Transverse colon (tissue), 4 donors: ENCODE data around the gene VAV2. TPM values are rescaled to one million over a fixed set of nuclear protein-coding genes. Genes with fewer than 3 reads are reported as not detected.

Experiments
- DNase-seq: peaks from one replicate; pipeline ENCODE4 v3.0.0-alpha.2; 2019
- H3K27ac ChIP-seq, 4 donors: fragments of 200-600 bp; sonication (generic); 2 replicates each; pipeline ENCODE4 v1.5.1; 2016 to 2018; ENCODE audit warnings: inconsistent platforms in 4 of 4
- H3K27me3 ChIP-seq: fragments of 200-600 bp; sonication (generic); 2 replicates; pipeline ENCODE4 v1.5.1; 2017; ENCODE audit warnings: inconsistent platforms
- H3K36me3 ChIP-seq, 4 donors: fragments of 200-600 bp; sonication (generic); 2 replicates each; pipeline ENCODE4 v1.5.1; 2017 to 2019; ENCODE audit warnings: inconsistent platforms in 4 of 4
- H3K4me1 ChIP-seq, 4 donors: fragments of 200-600 bp; sonication (generic); 2 replicates each; pipeline ENCODE4 v1.5.1; 2017 to 2020; ENCODE audit warnings: inconsistent platforms in 4 of 4
- H3K4me3 ChIP-seq, 4 donors: fragments of 200-600 bp; sonication (generic); 1 replicate in 1 of 4; 2 replicates in 3 of 4; pipeline versions ENCODE4 v1.5.1 to v1.6.1; 2017 to 2019; ENCODE audit warnings: inconsistent platforms in 4 of 4
- H3K9me3 ChIP-seq, 2 donors: fragments of 200-600 bp; sonication (generic); 2 replicates each; pipeline ENCODE4 v1.5.1; 2017 to 2019; ENCODE audit warnings: inconsistent platforms in 2 of 2
- EP300 ChIP-seq: sonication (generic); formaldehyde crosslinking; IDR thresholded peaks from one replicate; pipeline ENCODE4 v1.6.1; 2017; ENCODE audit warnings: antibody characterized with exemption, low read depth
- POLR2A ChIP-seq: fragments of 450-650 bp; IDR thresholded peaks from one replicate; pipeline ENCODE4 v1.6.1; 2016; ENCODE audit warnings: antibody characterized with exemption, mild to moderate bottlenecking, moderate library complexity
- POLR2AphosphoS5 ChIP-seq, 3 donors: sonication (generic); formaldehyde crosslinking; IDR thresholded peaks; one replicate each; pipeline ENCODE4 v1.6.1; 2016; ENCODE audit warnings: antibody characterized with exemption in 3 of 3
- WGBS, 2 donors: methylation state at CpG; one replicate each; pipeline ENCODE4 v1.1.5; 2018; ENCODE audit warnings: low coverage in 1 of 2; 5-methylcytosine and 5-hydroxymethylcytosine counted together
- in situ Hi-C, 4 donors: fragments of 200-750 bp; cut with MboI; loops; one replicate each; pipeline versions ENCODE4 v1.15.0 to v1.15.1; 2017; ENCODE audit warnings: low sequenced_read_pairs in 3 of 4, low pct_ligation_motif_present in 1 of 4, low pct_unique_long_range_greater_than_20kb in 1 of 4
- intact Hi-C: fragments of 100-400 bp; cut with DNase I; formaldehyde crosslinking; loops from one replicate; pipeline ENCODE4 v1.15.1; 2023; ENCODE audit warnings: low total_unique reads
- total RNA-seq, 4 donors: library from RNA; depleted of rRNA; stranded (reverse); fragments of >200 nt; gene quantifications; one replicate each; pipeline ENCODE4 v1.1.0, GENCODE V29; 2016
- TF ChIP-seq, protein P1 (sequence below), 5 experiments: fragments of 200-600 bp in 3 of 5; fragments of 450-650 bp in 2 of 5; sonication (generic) in 3 of 5; IDR thresholded peaks; 1 replicate in 2 of 5; 2 replicates in 3 of 5; pipeline ENCODE4 v1.5.1; 2016 to 2017; ENCODE audit warnings: antibody characterized with exemption in 5 of 5, inconsistent platforms in 3 of 5, mild to moderate bottlenecking in 2 of 5, moderate library complexity in 1 of 5

The VAV2 gene
- total RNA-seq, 4 donors from 2014 or later = 8.2 to 52.4 (median 24.5) TPM

- TF ChIP-seq, protein P1, sequence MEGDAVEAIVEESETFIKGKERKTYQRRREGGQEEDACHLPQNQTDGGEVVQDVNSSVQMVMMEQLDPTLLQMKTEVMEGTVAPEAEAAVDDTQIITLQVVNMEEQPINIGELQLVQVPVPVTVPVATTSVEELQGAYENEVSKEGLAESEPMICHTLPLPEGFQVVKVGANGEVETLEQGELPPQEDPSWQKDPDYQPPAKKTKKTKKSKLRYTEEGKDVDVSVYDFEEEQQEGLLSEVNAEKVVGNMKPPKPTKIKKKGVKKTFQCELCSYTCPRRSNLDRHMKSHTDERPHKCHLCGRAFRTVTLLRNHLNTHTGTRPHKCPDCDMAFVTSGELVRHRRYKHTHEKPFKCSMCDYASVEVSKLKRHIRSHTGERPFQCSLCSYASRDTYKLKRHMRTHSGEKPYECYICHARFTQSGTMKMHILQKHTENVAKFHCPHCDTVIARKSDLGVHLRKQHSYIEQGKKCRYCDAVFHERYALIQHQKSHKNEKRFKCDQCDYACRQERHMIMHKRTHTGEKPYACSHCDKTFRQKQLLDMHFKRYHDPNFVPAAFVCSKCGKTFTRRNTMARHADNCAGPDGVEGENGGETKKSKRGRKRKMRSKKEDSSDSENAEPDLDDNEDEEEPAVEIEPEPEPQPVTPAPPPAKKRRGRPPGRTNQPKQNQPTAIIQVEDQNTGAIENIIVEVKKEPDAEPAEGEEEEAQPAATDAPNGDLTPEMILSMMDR (IDR thresholded peaks at IDR 0.05) = no peak
- TF ChIP-seq EP300 (no peak), POLR2A (no peak), POLR2AphosphoS5 (IDR thresholded peaks at IDR 0.05) (no peak)
- intact Hi-C loops (no loop called here), in situ Hi-C loops (no loop called here)
- no peaks in the 10 kb centered on the region for H3K9me3 ChIP-seq
- H3K4me1 ChIP-seq = peaks cover 0 to 10% (median 8%) of the 10 kb centered on the region in 4 donors
- no peak overlapping the region for H3K4me3 ChIP-seq
- 91% methylated on average over 3 of the region's 5 CpGs; no CpG with 5 or more reads in 1 of the 2 donors for WGBS, 2 donors
- H3K27me3 ChIP-seq = no peaks in the 10 kb centered on the region
- H3K27ac ChIP-seq = peak overlapping the region in 1 of 4 donors; percentile 71
- DNase-seq = no peak
- no peaks in the 10 kb centered on the region for H3K36me3 ChIP-seq
Observed at GRCh38 chr9:133861692-133862091, 130.4 kb downstream of the VAV2 start.

DNA sequence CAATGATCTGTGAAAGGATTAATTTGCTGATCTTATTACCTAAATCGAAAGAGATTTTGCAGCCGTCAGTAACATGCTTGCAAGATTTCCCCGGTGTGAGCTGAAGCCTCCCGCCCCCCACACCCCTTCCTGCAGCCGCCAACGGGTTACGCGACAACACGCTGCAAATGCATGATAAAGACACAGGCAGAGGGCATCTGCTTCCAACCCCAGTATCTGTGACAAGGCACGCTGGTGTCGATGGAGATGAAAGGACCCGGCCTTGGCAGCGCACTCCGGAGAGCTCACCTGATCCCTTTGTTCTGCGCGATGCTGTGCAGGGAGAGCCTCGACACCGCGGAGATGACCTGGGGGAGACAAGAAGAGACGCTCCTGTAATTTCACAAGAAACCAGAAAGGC, 131.0 kb downstream of the VAV2 start:
- in situ Hi-C loops = no loop called here
- Histone ChIP-seq H3K36me3 (no peaks in the 10 kb centered on the region), H3K27me3 (no peaks in the 10 kb centered on the region), H3K4me3 (no peak overlapping the region), H3K4me1 (peaks cover 0 to 15% (median 10%) of the 10 kb centered on the region in 4 donors), H3K27ac (no peak overlapping the region), H3K9me3 (no peaks in the 10 kb centered on the region)
- 92 to 100% methylated on average over 5 to 20 of the region's 20 CpGs for WGBS, 2 donors
- TF ChIP-seq POLR2A (no peak), EP300 (no peak), POLR2AphosphoS5 (IDR thresholded peaks at IDR 0.05) (no peak)
- TF ChIP-seq, protein P1 (IDR thresholded peaks at IDR 0.05) = no peak
- no peak for DNase-seq
- intact Hi-C loops = no loop called here

DNA sequence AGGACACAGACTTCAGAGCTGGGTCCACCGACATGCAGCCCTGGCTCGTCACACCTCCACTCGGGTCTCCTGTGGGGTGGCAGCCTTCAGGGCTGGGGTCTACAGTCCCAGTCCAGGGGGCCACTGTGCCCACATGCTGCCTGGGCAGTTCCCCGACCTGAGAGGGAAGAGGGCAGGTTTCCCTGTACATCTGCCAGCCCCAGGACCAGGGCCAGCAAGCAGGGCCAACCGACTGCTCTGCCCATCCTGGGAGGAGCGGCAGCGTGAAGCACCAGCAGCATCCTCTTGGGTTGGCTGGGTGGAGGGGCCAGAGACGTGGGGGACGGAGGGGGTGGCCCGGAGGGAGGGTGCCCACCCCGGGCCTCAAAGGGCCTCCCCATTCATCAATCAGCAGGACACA, 133.4 kb downstream of the VAV2 start:
- H3K4me3 ChIP-seq = no peak overlapping the region
- WGBS, 2 donors = 91% methylated on average over 11 of the region's 11 CpGs; no CpG with 5 or more reads in 1 of the 2 donors
- intact Hi-C loops (no loop called here), in situ Hi-C loops (no loop called here)
- no peaks in the 10 kb centered on the region for H3K27me3 ChIP-seq
- TF ChIP-seq POLR2A (no peak), EP300 (no peak), POLR2AphosphoS5 (IDR thresholded peaks at IDR 0.05) (no peak)
- TF ChIP-seq, protein P1 (IDR thresholded peaks at IDR 0.05) = no peak
- peaks cover 5 to 26% (median 18%) of the 10 kb centered on the region in 4 donors for H3K4me1 ChIP-seq
- H3K36me3 ChIP-seq = no peaks in the 10 kb centered on the region
- H3K9me3 ChIP-seq = no peaks in the 10 kb centered on the region
- no peak for DNase-seq
- no peak overlapping the region for H3K27ac ChIP-seq

DNA sequence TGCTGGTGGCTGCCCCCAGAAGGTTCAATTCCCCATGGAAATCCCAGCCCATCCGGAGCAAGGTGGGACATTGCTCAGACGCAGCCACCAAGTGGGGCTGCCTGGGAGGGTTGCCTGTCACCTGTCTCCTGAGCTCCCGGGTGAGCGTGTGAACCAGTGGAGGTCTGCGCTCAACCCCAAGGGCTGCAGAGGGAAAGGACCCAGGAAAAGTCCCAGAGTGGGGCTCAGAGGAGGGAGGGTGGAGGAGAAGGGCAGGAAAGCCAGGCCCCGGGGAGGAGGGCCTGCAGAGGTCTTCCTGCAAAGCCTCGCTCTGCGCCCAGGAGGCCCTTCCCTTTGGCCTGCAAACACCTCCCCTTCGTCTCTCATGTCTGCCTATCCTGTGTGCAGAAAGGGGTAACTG, 134.5 kb downstream of the VAV2 start:
- Histone ChIP-seq H3K4me1 (peaks cover 5 to 19% (median 9%) of the 10 kb centered on the region in 4 donors), H3K9me3 (no peaks in the 10 kb centered on the region), H3K36me3 (no peaks in the 10 kb centered on the region), H3K27ac (no peak overlapping the region), H3K4me3 (no peak overlapping the region), H3K27me3 (no peaks in the 10 kb centered on the region)
- in situ Hi-C loops = no loop called here
- no peak for DNase-seq
- intact Hi-C loops = no loop called here
- TF ChIP-seq EP300 (no peak), POLR2A (no peak), POLR2AphosphoS5 (IDR thresholded peaks at IDR 0.05) (no peak)
- TF ChIP-seq, protein P1 (IDR thresholded peaks at IDR 0.05) = no peak
- 96% methylated on average over 9 of the region's 9 CpGs; no CpG with 5 or more reads in 1 of the 2 donors for WGBS, 2 donors
